Activated T-cell treated with anti-CD3 and anti-CD28 coated beads, Interleukin-2, amount 50 U/mL, for 72 hours (primary cell): ENCODE measurements around the gene AGTR2. TPM values are rescaled to one million over a fixed set of nuclear protein-coding genes. Genes with fewer than 3 reads are reported as not detected.
"Not testable (repeated sequence)": the region's sequence is repeated elsewhere in the genome, so short reads cannot be mapped to it uniquely, and the experiment has no call there.

Experiments
- ATAC-seq, 2 donors: fragments of 150-1000 bp; cut with Tn5 transposase; replicated peaks in 1 of 2; 2 replicates each; pipeline ENCODE4 v1.10.0; 2021; ENCODE audit warnings: moderate library complexity in 2 of 2, mild to moderate bottlenecking in 1 of 2
- DNase-seq, 2 donors: peaks; one replicate each; pipeline ENCODE4 v3.0.0; 2021 to 2022; ENCODE audit warnings: mixed read lengths in 1 of 2
- H3K27ac Mint-ChIP-seq: one replicate; pipeline ENCODE4 v1.8.0; 2022; ENCODE audit warnings: mild to moderate bottlenecking, moderate library complexity, mixed read lengths
- H3K27me3 Mint-ChIP-seq: one replicate; pipeline ENCODE4 v1.8.0; 2022; ENCODE audit warnings: low read depth, mixed read lengths
- H3K36me3 Mint-ChIP-seq, 2 donors: one replicate each; pipeline ENCODE4 v1.8.0; 2022; ENCODE audit warnings: mixed read lengths in 2 of 2, mild to moderate bottlenecking in 1 of 2; ENCODE audit not compliant: insufficient read depth in 2 of 2
- H3K4me1 Mint-ChIP-seq: one replicate; pipeline ENCODE4 v1.8.0; 2022; ENCODE audit warnings: low read depth, mixed read lengths
- H3K4me3 Mint-ChIP-seq, 2 donors: one replicate each; pipeline ENCODE4 v1.8.0; 2022; ENCODE audit warnings: mild to moderate bottlenecking in 2 of 2, mixed read lengths in 2 of 2, moderate library complexity in 2 of 2
- H3K9me3 Mint-ChIP-seq, 2 donors: one replicate each; pipeline ENCODE4 v1.8.0; 2022; ENCODE audit warnings: mixed read lengths in 2 of 2
- total RNA-seq, 2 donors: library from RNA; stranded (reverse); gene quantifications; one replicate each; pipeline ENCODE4 v1.2.3, GENCODE V29; 2022

Gene AGTR2
- not detected for total RNA-seq

GRCh38 chrX:116170511-116170910 lies at the start of gene AGTR2:
Gene AGTR2, plus strand, starts transcription at chrX:116170744. Its CDS starts 1,537 bp downstream, at chrX:116172281.
- DNase-seq: no peak
- Mint-ChIP-seq H3K36me3 (no peaks in the 10 kb centered on the region), H3K9me3 (no peaks in the 10 kb centered on the region), H3K27ac (no peak within 1 kb of the TSS), H3K27me3 (no peaks in the 10 kb centered on the region), H3K4me3 (no peak within 1 kb of the TSS), H3K4me1 (no peaks in the 10 kb centered on the region)
- ATAC-seq: no peak

- peaks cover 0 to 3% of the 10 kb centered on the region in 2 donors for H3K9me3 Mint-ChIP-seq
- DNase-seq (no peak), ATAC-seq (no peak)
- peaks cover 0 to 1% of the 10 kb centered on the region in 2 donors for H3K36me3 Mint-ChIP-seq
- H3K27me3 Mint-ChIP-seq: peaks cover 10% of the 10 kb centered on the region
- no peaks in the 10 kb centered on the region for H3K4me1 Mint-ChIP-seq
- H3K4me3 Mint-ChIP-seq: no peak overlapping the region
- no peak overlapping the region for H3K27ac Mint-ChIP-seq
These were observed 35.3 kb upstream of the AGTR2 start for GRCh38 chrX:116135277-116135676.

GRCh38 chrX:116141270-116141669 lies 29.3 kb upstream of the AGTR2 start:
- DNase-seq, H3K9me3 Mint-ChIP-seq, H3K27me3 Mint-ChIP-seq, H3K36me3 Mint-ChIP-seq, H3K4me1 Mint-ChIP-seq, H3K27ac Mint-ChIP-seq, H3K4me3 Mint-ChIP-seq, ATAC-seq: not testable (repeated sequence)

- ATAC-seq (no peak), DNase-seq (no peak)
- Mint-ChIP-seq H3K4me1 (no peaks in the 10 kb centered on the region), H3K27ac (no peak overlapping the region), H3K27me3 (peaks cover 13% of the 10 kb centered on the region), H3K9me3 (no peaks in the 10 kb centered on the region), H3K36me3 (no peaks in the 10 kb centered on the region), H3K4me3 (no peak overlapping the region)
These were observed 27.6 kb upstream of the AGTR2 start for GRCh38 chrX:116142976-116143375.

- DNase-seq: no peak
- Mint-ChIP-seq H3K9me3 (no peaks in the 10 kb centered on the region), H3K4me1 (no peaks in the 10 kb centered on the region), H3K36me3 (no peaks in the 10 kb centered on the region), H3K27ac (no peak overlapping the region), H3K27me3 (no peaks in the 10 kb centered on the region), H3K4me3 (no peak overlapping the region)
- ATAC-seq: no peak
These were observed 2.4 kb downstream of the AGTR2 start for GRCh38 chrX:116172976-116173375.

GRCh38 chrX:116181300-116181699 lies 10.8 kb downstream of the AGTR2 start:
- Mint-ChIP-seq H3K36me3 (peaks cover 2 to 4% of the 10 kb centered on the region in 2 donors), H3K9me3 (peaks cover 2 to 7% of the 10 kb centered on the region in 2 donors), H3K4me3 (no peak overlapping the region), H3K27ac (no peak overlapping the region), H3K4me1 (no peaks in the 10 kb centered on the region), H3K27me3 (peaks cover 6% of the 10 kb centered on the region)
- no peak for DNase-seq
- ATAC-seq: no peak

- no peaks in the 10 kb centered on the region for H3K4me1 Mint-ChIP-seq
- no peak overlapping the region for H3K27ac Mint-ChIP-seq
- peaks cover 2 to 4% of the 10 kb centered on the region in 2 donors for H3K36me3 Mint-ChIP-seq
- DNase-seq: no peak
- no peak for ATAC-seq
- H3K9me3 Mint-ChIP-seq: peaks cover 2 to 5% of the 10 kb centered on the region in 2 donors
- H3K27me3 Mint-ChIP-seq: peaks cover 6% of the 10 kb centered on the region
- H3K4me3 Mint-ChIP-seq: no peak overlapping the region
These were observed 14.6 kb downstream of the AGTR2 start for GRCh38 chrX:116185163-116185562.

- DNase-seq (no peak), ATAC-seq (no peak)
- H3K4me3 Mint-ChIP-seq: no peak overlapping the region
- H3K27ac Mint-ChIP-seq: no peak overlapping the region
- peaks cover 0 to 2% of the 10 kb centered on the region in 2 donors for H3K9me3 Mint-ChIP-seq
- H3K27me3 Mint-ChIP-seq: peaks cover 7% of the 10 kb centered on the region
- no peaks in the 10 kb centered on the region for H3K4me1 Mint-ChIP-seq
- no peaks in the 10 kb centered on the region for H3K36me3 Mint-ChIP-seq
These were observed 24.1 kb downstream of the AGTR2 start for GRCh38 chrX:116194649-116195048.

- Mint-ChIP-seq H3K27ac (no peak overlapping the region), H3K9me3 (no peaks in the 10 kb centered on the region), H3K4me1 (no peaks in the 10 kb centered on the region), H3K36me3 (no peaks in the 10 kb centered on the region), H3K27me3 (peaks cover 28% of the 10 kb centered on the region), H3K4me3 (no peak overlapping the region)
- no peak for DNase-seq
- ATAC-seq: no peak
These were observed 27.7 kb downstream of the AGTR2 start for GRCh38 chrX:116198235-116198634.

- DNase-seq: no peak
- Mint-ChIP-seq H3K4me1 (no peaks in the 10 kb centered on the region), H3K36me3 (no peaks in the 10 kb centered on the region), H3K9me3 (no peaks in the 10 kb centered on the region), H3K4me3 (no peak overlapping the region), H3K27ac (no peak overlapping the region), H3K27me3 (peaks cover 33% of the 10 kb centered on the region)
- no peak for ATAC-seq
These were observed 28.3 kb downstream of the AGTR2 start for GRCh38 chrX:116198810-116199209.

- no peaks in the 10 kb centered on the region for H3K36me3 Mint-ChIP-seq
These were observed 34.4 kb downstream of the AGTR2 start for GRCh38 chrX:116204932-116205331.

GRCh38 chrX:116213262-116213661 lies 42.7 kb downstream of the AGTR2 start:
- H3K27me3 Mint-ChIP-seq: no peaks in the 10 kb centered on the region
- no peaks in the 10 kb centered on the region for H3K4me1 Mint-ChIP-seq
- ATAC-seq (no peak), DNase-seq (no peak)
- H3K27ac Mint-ChIP-seq: no peak overlapping the region
- no peaks in the 10 kb centered on the region for H3K36me3 Mint-ChIP-seq
- no peak overlapping the region for H3K4me3 Mint-ChIP-seq
- peaks cover 0 to 2% of the 10 kb centered on the region in 2 donors for H3K9me3 Mint-ChIP-seq

More at GRCh38 chrX:116204932-116205331, 34.4 kb downstream of the AGTR2 start:
- Mint-ChIP-seq H3K4me3 (no peak overlapping the region), H3K27me3 (peaks cover 48% of the 10 kb centered on the region), H3K27ac (no peak overlapping the region), H3K4me1 (no peaks in the 10 kb centered on the region), H3K9me3 (no peaks in the 10 kb centered on the region)
- DNase-seq (no peak), ATAC-seq (no peak)

- not testable (repeated sequence) for DNase-seq, H3K27ac Mint-ChIP-seq, H3K27me3 Mint-ChIP-seq, H3K4me3 Mint-ChIP-seq, ATAC-seq, H3K4me1 Mint-ChIP-seq, H3K36me3 Mint-ChIP-seq, H3K9me3 Mint-ChIP-seq
These were observed 46.5 kb downstream of the AGTR2 start for GRCh38 chrX:116217080-116217479.
